Endothelial cell of umbilical vein (primary cell): Measurements from ENCODE around the gene TFCP2. TPM values are rescaled to one million over a fixed set of nuclear protein-coding genes. Genes with fewer than 3 reads are reported as not detected.

ENCODE experiments used
- BruUV-seq: library from RNA; stranded (reverse); fragments of 400-500 nt; replicated peaks from 2 replicates; lab custom pipeline; 2021; lab: Mats Ljungman, UMichigan
- CTCF ChIA-PET: fragments of 300-600, 350-600 bp; sonication (Branson Sonifier 250); formaldehyde crosslinking; loops from one replicate; lab custom pipeline; 2021; ENCODE audit warnings: antibody characterized with exemption, inconsistent platforms; lab: Charles Lee
- POLR2A ChIA-PET: fragments of 300-600, 350-600 bp; sonication (Branson Sonifier 250); formaldehyde crosslinking; loops from one replicate; lab custom pipeline; 2021; ENCODE audit warnings: antibody characterized with exemption, inconsistent platforms; lab: Charles Lee
- DNase-seq: peaks from one replicate; pipeline ENCODE4 v3.0.0-alpha.2; 2011; ENCODE audit warnings: low read depth, low spot score
- FAIRE-seq: peaks from 2 replicates; lab custom pipeline; 2011; peaks lifted over from hg19 to GRCh38; lab: Jason Lieb, UNC
- H2AFZ ChIP-seq: 2 replicates; pipeline ENCODE4 v1.6.0; 2012; ENCODE audit warnings: low read depth, low read length, control low read depth, inconsistent platforms
- H3K27ac ChIP-seq: 2 replicates; pipeline ENCODE4 v1.5.1; 2011; ENCODE audit warnings: low read depth, mild to moderate bottlenecking, control low read depth, low read length, moderate library complexity; ENCODE audit not compliant: insufficient read depth
- H3K27me3 ChIP-seq, 2 experiments: 2 replicates each; pipeline versions ENCODE4 v1.6.0 to v1.6.1; 2011; ENCODE audit warnings: low read length in 2 of 2, mixed read lengths in 1 of 2; ENCODE audit not compliant: control insufficient read depth in 2 of 2, insufficient read depth in 2 of 2
- H3K36me3 ChIP-seq, 2 experiments: 2 replicates in 1 of 2; 3 replicates in 1 of 2; pipeline ENCODE4 v1.5.1; 2011; ENCODE audit warnings: low read length in 2 of 2, mild to moderate bottlenecking in 1 of 2, moderate library complexity in 1 of 2; ENCODE audit not compliant: control insufficient read depth in 2 of 2, insufficient read depth in 2 of 2; ENCODE audit errors: extremely low read depth in 1 of 2
- H3K4me1 ChIP-seq: 3 replicates; pipeline ENCODE4 v1.5.1; 2011; ENCODE audit warnings: mild to moderate bottlenecking, low read length; ENCODE audit not compliant: control insufficient read depth, insufficient read depth; ENCODE audit errors: extremely low read depth
- H3K4me2 ChIP-seq: 2 replicates; pipeline ENCODE4 v1.6.1; 2011; ENCODE audit warnings: low read length, control low read depth, mixed read lengths; ENCODE audit not compliant: insufficient read depth
- H3K4me3 ChIP-seq, 3 experiments: fragments of 200-600 bp in 1 of 3; sonication (generic), shearing (Covaris generic) in 1 of 3; replicated peaks in 1 of 3; 2 replicates each; pipeline ENCODE4 v1.5.1; 2011 to 2016; ENCODE audit warnings: control low read depth in 3 of 3, low read length in 3 of 3, mild to moderate bottlenecking in 2 of 3, inconsistent platforms in 1 of 3, low read depth in 1 of 3, moderate library complexity in 1 of 3; ENCODE audit not compliant: insufficient read depth in 1 of 3
- H3K79me2 ChIP-seq: 2 replicates; pipeline ENCODE4 v1.6.0; 2012; ENCODE audit warnings: low read length, inconsistent platforms; ENCODE audit not compliant: control insufficient read depth, insufficient read depth
- H3K9ac ChIP-seq: replicated peaks from 2 replicates; pipeline ENCODE3; 2011; ENCODE audit warnings: low read length, control low read depth; ENCODE audit not compliant: insufficient read depth; ENCODE audit errors: extremely low read depth
- H3K9me1 ChIP-seq: replicated peaks from 3 replicates; pipeline ENCODE4 v1.6.0; 2011; ENCODE audit warnings: mild to moderate bottlenecking, low read length; ENCODE audit not compliant: control insufficient read depth, insufficient read depth; ENCODE audit errors: extremely low read depth
- H3K9me3 ChIP-seq: replicated peaks from 2 replicates; pipeline ENCODE4 v1.5.1; 2012; ENCODE audit warnings: low read length, inconsistent platforms; ENCODE audit not compliant: control insufficient read depth, insufficient read depth
- H4K20me1 ChIP-seq: replicated peaks from 2 replicates; pipeline ENCODE3; 2011; ENCODE audit warnings: mild to moderate bottlenecking, low read length; ENCODE audit not compliant: control insufficient read depth, insufficient read depth; ENCODE audit errors: extremely low read depth
- EZH2 ChIP-seq: IDR thresholded peaks from 2 replicates; pipeline ENCODE4 v1.6.1; 2012; ENCODE audit warnings: borderline replicate concordance, low read depth, mild to moderate bottlenecking, moderate library complexity, low read length, inconsistent platforms; ENCODE audit not compliant: severe bottlenecking
- FOS ChIP-seq: IDR thresholded peaks from 2 replicates; pipeline ENCODE4 v1.6.1; 2011; ENCODE audit warnings: mild to moderate bottlenecking, low read length, moderate library complexity, borderline replicate concordance; ENCODE audit not compliant: insufficient read depth
- GATA2 ChIP-seq: IDR thresholded peaks from 2 replicates; pipeline ENCODE4 v1.7.0; 2011; ENCODE audit warnings: low read depth, mild to moderate bottlenecking, moderate library complexity, mixed read lengths, low read length; ENCODE audit not compliant: insufficient read length, insufficient read depth
- JUN ChIP-seq: IDR thresholded peaks from 2 replicates; pipeline ENCODE4 v1.6.1; 2011; ENCODE audit warnings: borderline replicate concordance, low read depth; ENCODE audit not compliant: insufficient read length, insufficient read depth
- MYC ChIP-seq: IDR thresholded peaks from one replicate; pipeline ENCODE4 v1.6.1; 2011; ENCODE audit warnings: mild to moderate bottlenecking, low read depth, low read length
- POLR2A ChIP-seq: IDR thresholded peaks from 2 replicates; pipeline ENCODE4 v1.6.1; 2012; ENCODE audit warnings: low read depth, mild to moderate bottlenecking, control low read depth, low read length
- POLR2AphosphoS5 ChIP-seq: IDR thresholded peaks from 2 replicates; pipeline ENCODE4 v1.6.1; 2012; ENCODE audit warnings: low read depth, mild to moderate bottlenecking, control low read depth, low read length, moderate library complexity; ENCODE audit not compliant: insufficient read depth
- dilution Hi-C: fragments of 300-500 bp; cut with MboI; formaldehyde crosslinking; loops from one replicate; pipeline ENCODE4 v1.15.0; 2019; ENCODE audit warnings: low sequenced_read_pairs; ENCODE audit not compliant: extremely low pct_ligation_motif_present
- intact Hi-C: fragments of 100-400 bp; cut with micrococcal nuclease; formaldehyde crosslinking; loops from one replicate; pipeline ENCODE4 v1.10.0; 2022
- polyA plus RNA-seq, 4 experiments: library from polyadenylated mRNA; depleted of rRNA in 3 of 4; stranded (reverse) in 3 of 4; unstranded in 1 of 4; fragments of >200 nt; gene quantifications; 2 replicates each; pipeline versions ENCODE4 v1.2.1 to v1.2.3, GENCODE V29; 2011 to 2012; ENCODE audit warnings: missing spikeins in 1 of 4
- total RNA-seq: library from RNA; stranded (reverse); gene quantifications from 2 replicates; pipeline ENCODE4 v1.2.3, GENCODE V29; 2021
- TF ChIP-seq, protein P1 (sequence below): IDR thresholded peaks from 2 replicates; pipeline ENCODE4 v1.6.1; 2011; ENCODE audit not compliant: insufficient read depth, insufficient read length
- TF ChIP-seq, protein P2 (sequence below), 2 donors: IDR thresholded peaks; 1 replicate in 1 of 2; 2 replicates in 1 of 2; pipeline ENCODE4 v1.5.1; 2011; ENCODE audit warnings: low read length in 2 of 2, mild to moderate bottlenecking in 2 of 2, moderate library complexity in 2 of 2, control low read depth in 1 of 2, inconsistent platforms in 1 of 2, low read depth in 1 of 2; ENCODE audit not compliant: insufficient read depth in 1 of 2; ENCODE audit errors: extremely low read depth in 1 of 2

The TFCP2 gene
- total and polyA plus RNA-seq, 2 donors (not counting 3 experiments of a cell fraction or from before 2014, with no cell fraction given) = 10.2 to 28.6 TPM

- H3K27ac ChIP-seq = no peak overlapping the region
- no peaks in the 10 kb centered on the region for H3K9me3 ChIP-seq
- no peaks in the 10 kb centered on the region for H3K36me3 ChIP-seq
- no peak overlapping the region for H3K4me2 ChIP-seq
- intact Hi-C loops = no loop called here
- DNase-seq = no peak
- CTCF ChIA-PET = interaction anchor here (0.8 to 1.0 kb wide), 2 partner anchors 16 to 150 kb away, joined by 3 read pairs; no protein-coding TSS in a partner anchor
- H3K4me1 ChIP-seq = peaks cover 2% of the 10 kb centered on the region
- no TSS peak for BruUV-seq
- no peaks in the 10 kb centered on the region for H3K79me2 ChIP-seq
- H4K20me1 ChIP-seq = no peaks in the 10 kb centered on the region
- no peaks in the 10 kb centered on the region for H3K9me1 ChIP-seq
- dilution Hi-C loops = no loop called here
- H3K9ac ChIP-seq = no peak overlapping the region
- H3K4me3 ChIP-seq = no peak overlapping the region
- TF ChIP-seq POLR2AphosphoS5 (no peak), FOS (no peak)
- TF ChIP-seq, protein P1, sequence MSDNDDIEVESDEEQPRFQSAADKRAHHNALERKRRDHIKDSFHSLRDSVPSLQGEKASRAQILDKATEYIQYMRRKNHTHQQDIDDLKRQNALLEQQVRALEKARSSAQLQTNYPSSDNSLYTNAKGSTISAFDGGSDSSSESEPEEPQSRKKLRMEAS = no peak
- POLR2A ChIA-PET = no interaction called here
- no peaks in the 10 kb centered on the region for H3K27me3 ChIP-seq
- no peak for FAIRE-seq
- no peak overlapping the region for H2AFZ ChIP-seq
These were observed 17.9 kb upstream of the TFCP2 start for GRCh38 chr12:51190820-51191219.

DNA sequence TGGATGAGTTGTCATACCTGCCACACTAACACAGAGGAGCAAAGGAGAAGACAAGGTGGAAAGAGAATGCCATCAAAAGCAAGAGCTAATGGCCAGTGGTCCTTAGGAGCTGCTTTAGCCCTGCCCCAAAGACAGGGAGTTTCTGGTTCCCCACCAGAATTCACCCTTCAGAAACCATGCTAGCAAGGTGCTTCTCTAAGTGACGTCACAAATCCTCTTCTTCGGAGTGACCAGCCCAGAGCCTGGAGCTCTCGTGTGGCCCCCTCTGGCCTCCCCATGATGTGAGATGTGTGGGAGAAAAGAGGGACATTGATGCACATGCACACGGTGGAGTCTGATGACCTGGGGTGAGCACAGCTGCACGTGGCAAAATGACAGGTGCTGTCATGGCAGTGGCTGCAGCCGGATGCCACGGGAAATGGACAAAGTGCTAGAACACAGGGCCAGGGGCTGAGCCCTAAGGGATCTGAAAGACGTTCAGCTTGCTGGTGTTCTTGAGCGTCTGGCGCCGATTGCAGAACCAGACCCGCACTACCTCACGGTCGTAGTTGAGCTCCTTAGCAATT, 16.9 kb upstream of the TFCP2 start:
- H3K9ac ChIP-seq = no peak overlapping the region
- no peaks in the 10 kb centered on the region for H4K20me1 ChIP-seq
- TF ChIP-seq GATA2 (no peak), FOS (no peak), POLR2A (no peak), MYC (no peak), POLR2AphosphoS5 (no peak), JUN (no peak), EZH2 (no peak)
- TF ChIP-seq, protein P1 = no peak
- TF ChIP-seq, protein P2, sequence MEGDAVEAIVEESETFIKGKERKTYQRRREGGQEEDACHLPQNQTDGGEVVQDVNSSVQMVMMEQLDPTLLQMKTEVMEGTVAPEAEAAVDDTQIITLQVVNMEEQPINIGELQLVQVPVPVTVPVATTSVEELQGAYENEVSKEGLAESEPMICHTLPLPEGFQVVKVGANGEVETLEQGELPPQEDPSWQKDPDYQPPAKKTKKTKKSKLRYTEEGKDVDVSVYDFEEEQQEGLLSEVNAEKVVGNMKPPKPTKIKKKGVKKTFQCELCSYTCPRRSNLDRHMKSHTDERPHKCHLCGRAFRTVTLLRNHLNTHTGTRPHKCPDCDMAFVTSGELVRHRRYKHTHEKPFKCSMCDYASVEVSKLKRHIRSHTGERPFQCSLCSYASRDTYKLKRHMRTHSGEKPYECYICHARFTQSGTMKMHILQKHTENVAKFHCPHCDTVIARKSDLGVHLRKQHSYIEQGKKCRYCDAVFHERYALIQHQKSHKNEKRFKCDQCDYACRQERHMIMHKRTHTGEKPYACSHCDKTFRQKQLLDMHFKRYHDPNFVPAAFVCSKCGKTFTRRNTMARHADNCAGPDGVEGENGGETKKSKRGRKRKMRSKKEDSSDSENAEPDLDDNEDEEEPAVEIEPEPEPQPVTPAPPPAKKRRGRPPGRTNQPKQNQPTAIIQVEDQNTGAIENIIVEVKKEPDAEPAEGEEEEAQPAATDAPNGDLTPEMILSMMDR (IDR thresholded peaks at IDR 0.05; ENCODE audit: extremely low read depth in 1 of 2, insufficient read depth in 1 of 2, low read depth in 1 of 2, low read length in 2 of 2) = no peak
- dilution Hi-C loops (no loop called here), intact Hi-C loops (no loop called here)
- no TSS peak for BruUV-seq
- no peaks in the 10 kb centered on the region for H3K9me1 ChIP-seq
- H3K9me3 ChIP-seq = no peaks in the 10 kb centered on the region
- POLR2A ChIA-PET = no interaction called here
- no peaks in the 10 kb centered on the region for H3K79me2 ChIP-seq
- H3K36me3 ChIP-seq = no peaks in the 10 kb centered on the region
- CTCF ChIA-PET = interaction anchor here (0.8 to 1.0 kb wide), 2 partner anchors 15 to 151 kb away, joined by 3 read pairs; no protein-coding TSS in a partner anchor
- peaks cover 2% of the 10 kb centered on the region for H3K4me1 ChIP-seq
- no peak overlapping the region for H3K4me3 ChIP-seq
- FAIRE-seq (no peak), DNase-seq (no peak)
- H3K27me3 ChIP-seq = no peaks in the 10 kb centered on the region
- no peak overlapping the region for H3K27ac ChIP-seq
- no peak overlapping the region for H3K4me2 ChIP-seq
- H2AFZ ChIP-seq = no peak overlapping the region
